ACC112 (cell line): ENCODE data around the gene MCTP1.

Source experiments
- H2AFZ ChIP-seq: fragments of 200-600 bp; sonication (generic); one replicate; pipeline ENCODE4 v1.6.0; 2017; ENCODE audit warnings: antibody characterized with exemption, low read length; ENCODE audit not compliant: unreplicated experiment
- H3K27ac ChIP-seq: fragments of 200-600 bp; sonication (generic); 2 replicates; pipeline ENCODE4 v1.5.1; 2014; ENCODE audit warnings: low read depth, mild to moderate bottlenecking, antibody characterized with exemption, low read length, moderate library complexity
- H3K27me3 ChIP-seq: fragments of 200-600 bp; sonication (generic); 2 replicates; pipeline ENCODE4 v1.6.1; 2014; ENCODE audit warnings: mild to moderate bottlenecking, antibody characterized with exemption, low read length, moderate library complexity, mixed read lengths; ENCODE audit not compliant: insufficient read depth
- H3K36me3 ChIP-seq: fragments of 200-600 bp; sonication (generic); 2 replicates; pipeline ENCODE4 v1.6.1; 2016; ENCODE audit warnings: mild to moderate bottlenecking, antibody characterized with exemption, low read length, moderate library complexity, mixed read lengths; ENCODE audit not compliant: insufficient read depth
- H3K4me1 ChIP-seq: fragments of 200-600 bp; sonication (generic); one replicate; pipeline ENCODE4 v1.6.1; 2016; ENCODE audit warnings: low read length, mixed read lengths; ENCODE audit not compliant: insufficient read depth, unreplicated experiment, control insufficient read depth
- H3K4me3 ChIP-seq: fragments of 200-600 bp; sonication (generic); 2 replicates; pipeline ENCODE4 v1.5.1; 2014; ENCODE audit warnings: mild to moderate bottlenecking, low read depth, low read length
- H3K79me2 ChIP-seq: fragments of 200-600 bp; sonication (generic); one replicate; pipeline ENCODE4 v1.6.0; 2016; ENCODE audit warnings: low read length; ENCODE audit not compliant: control insufficient read depth, unreplicated experiment, insufficient read depth

MCTP1 gene

DNA sequence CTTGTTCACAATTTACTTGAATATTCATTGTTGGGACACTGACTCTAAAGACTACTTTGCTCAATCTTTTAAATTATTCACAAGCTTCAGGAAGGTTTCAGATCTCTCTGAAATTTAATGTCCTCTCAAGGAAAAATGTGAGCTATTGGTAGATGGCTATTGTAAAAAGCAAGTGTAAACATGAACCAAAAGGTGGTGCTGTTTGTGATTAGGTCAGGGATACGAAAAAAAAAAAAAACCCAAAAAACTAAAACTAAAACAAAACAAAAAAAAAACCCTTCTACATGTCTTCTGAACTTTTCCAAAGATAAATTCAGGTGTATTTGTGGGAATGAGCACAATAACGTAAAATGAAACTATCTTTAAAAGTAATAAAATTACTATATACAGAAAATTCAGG, 472.7 kb downstream of the MCTP1 start:
- Histone ChIP-seq H3K4me3 (no peak overlapping the region), H3K79me2 (no peaks in the 10 kb centered on the region), H2AFZ (no peak overlapping the region), H3K36me3 (no peaks in the 10 kb centered on the region), H3K27me3 (no peaks in the 10 kb centered on the region), H3K27ac (no peak overlapping the region), H3K4me1 (peaks cover 3% of the 10 kb centered on the region)

GRCh38 chr5:94811331-94811730, 473.6 kb downstream of the MCTP1 start:
- Histone ChIP-seq H3K79me2 (no peaks in the 10 kb centered on the region), H3K27me3 (no peaks in the 10 kb centered on the region), H3K36me3 (no peaks in the 10 kb centered on the region)

DNA sequence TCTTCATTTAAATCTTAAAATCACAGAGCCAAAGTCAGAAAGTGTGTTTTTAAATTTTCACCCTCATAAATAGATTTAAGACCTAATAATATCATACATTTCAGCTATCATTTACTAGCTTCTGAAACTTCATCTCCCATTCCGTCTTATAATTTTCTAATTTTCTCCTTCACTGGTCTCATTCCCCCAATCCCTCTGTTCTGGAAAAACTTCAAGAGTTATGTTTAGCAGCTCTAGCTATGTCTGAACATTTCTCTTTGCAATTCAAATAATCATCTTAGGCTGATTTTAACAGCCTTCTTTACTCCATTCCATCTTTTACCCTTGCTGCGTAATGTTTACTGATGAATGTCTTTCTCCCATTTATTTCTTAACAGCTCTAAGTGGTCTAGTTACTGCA, 474.0 kb downstream of the MCTP1 start:
- H3K4me3 ChIP-seq = no peak overlapping the region
- no peak overlapping the region for H2AFZ ChIP-seq

More at GRCh38 chr5:94811331-94811730, 473.6 kb downstream of the MCTP1 start:
- no peak overlapping the region for H3K27ac ChIP-seq
- H2AFZ ChIP-seq = no peak overlapping the region
- no peak overlapping the region for H3K4me3 ChIP-seq
- H3K4me1 ChIP-seq = peaks cover 3% of the 10 kb centered on the region

DNA sequence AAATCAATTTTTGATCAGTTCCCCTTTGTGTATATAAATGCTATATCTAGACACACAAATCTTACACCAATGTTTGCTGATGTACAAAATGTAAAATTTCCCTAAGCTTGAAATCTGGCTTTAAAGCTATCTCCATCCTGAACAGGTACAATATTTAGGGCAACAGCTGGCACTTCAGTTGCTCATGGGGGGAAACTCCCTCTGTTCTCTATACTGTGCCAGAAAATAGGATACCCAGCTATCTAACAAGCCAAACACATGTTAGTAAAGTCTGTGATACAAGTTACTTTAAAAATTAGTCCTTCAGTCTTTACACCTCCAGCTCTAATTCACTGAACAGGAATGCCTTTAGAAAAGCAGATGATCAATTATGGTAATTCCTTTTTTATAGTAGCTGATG, 474.6 kb downstream of the MCTP1 start:
- Histone ChIP-seq H3K27me3 (no peaks in the 10 kb centered on the region), H3K4me3 (no peak overlapping the region), H3K79me2 (no peaks in the 10 kb centered on the region), H3K4me1 (peaks cover 3% of the 10 kb centered on the region), H2AFZ (no peak overlapping the region), H3K27ac (no peak overlapping the region), H3K36me3 (no peaks in the 10 kb centered on the region)

More for the DNA sequence above, 474.0 kb downstream of the MCTP1 start:
- Histone ChIP-seq H3K79me2 (no peaks in the 10 kb centered on the region), H3K4me1 (peaks cover 3% of the 10 kb centered on the region), H3K27me3 (no peaks in the 10 kb centered on the region), H3K36me3 (no peaks in the 10 kb centered on the region), H3K27ac (no peak overlapping the region)

DNA sequence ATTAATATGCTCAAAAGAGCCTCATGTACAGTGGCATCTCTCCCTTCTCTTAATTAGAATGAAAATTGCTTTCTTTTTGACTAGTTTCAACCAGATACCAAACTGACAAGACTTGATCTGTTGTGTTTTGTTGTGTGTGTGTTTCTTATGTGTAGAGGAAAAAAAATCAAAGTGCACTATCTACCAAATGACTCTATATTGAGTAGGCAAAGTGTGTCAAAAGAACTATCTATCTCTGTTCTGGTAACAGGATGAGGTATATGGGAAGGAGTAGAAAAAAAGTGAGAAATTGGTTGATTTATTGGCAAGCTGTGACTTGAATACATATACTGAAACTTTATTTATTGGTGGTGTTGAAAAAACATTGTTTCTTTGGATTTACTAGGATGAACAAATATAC, 476.4 kb downstream of the MCTP1 start:
- no peaks in the 10 kb centered on the region for H3K27me3 ChIP-seq
- no peak overlapping the region for H3K4me3 ChIP-seq
- no peak overlapping the region for H2AFZ ChIP-seq
- no peaks in the 10 kb centered on the region for H3K79me2 ChIP-seq
- H3K36me3 ChIP-seq = no peaks in the 10 kb centered on the region
- no peak overlapping the region for H3K27ac ChIP-seq
- peaks cover 3% of the 10 kb centered on the region for H3K4me1 ChIP-seq

GRCh38 chr5:94807985-94808384, 476.9 kb downstream of the MCTP1 start:
- no peak overlapping the region for H2AFZ ChIP-seq
- H3K4me3 ChIP-seq = no peak overlapping the region
- H3K36me3 ChIP-seq = no peaks in the 10 kb centered on the region
- H3K27ac ChIP-seq = no peak overlapping the region
- H3K79me2 ChIP-seq = no peaks in the 10 kb centered on the region
- H3K4me1 ChIP-seq = peaks cover 3% of the 10 kb centered on the region
- H3K27me3 ChIP-seq = no peaks in the 10 kb centered on the region

- H3K4me3 ChIP-seq = no peak overlapping the region
- no peaks in the 10 kb centered on the region for H3K36me3 ChIP-seq
- H2AFZ ChIP-seq = no peak overlapping the region
- H3K79me2 ChIP-seq = no peaks in the 10 kb centered on the region
- H3K4me1 ChIP-seq = peaks cover 3% of the 10 kb centered on the region
- no peak overlapping the region for H3K27ac ChIP-seq
- no peaks in the 10 kb centered on the region for H3K27me3 ChIP-seq
Observed at GRCh38 chr5:94802450-94802849, 482.4 kb downstream of the MCTP1 start.

DNA sequence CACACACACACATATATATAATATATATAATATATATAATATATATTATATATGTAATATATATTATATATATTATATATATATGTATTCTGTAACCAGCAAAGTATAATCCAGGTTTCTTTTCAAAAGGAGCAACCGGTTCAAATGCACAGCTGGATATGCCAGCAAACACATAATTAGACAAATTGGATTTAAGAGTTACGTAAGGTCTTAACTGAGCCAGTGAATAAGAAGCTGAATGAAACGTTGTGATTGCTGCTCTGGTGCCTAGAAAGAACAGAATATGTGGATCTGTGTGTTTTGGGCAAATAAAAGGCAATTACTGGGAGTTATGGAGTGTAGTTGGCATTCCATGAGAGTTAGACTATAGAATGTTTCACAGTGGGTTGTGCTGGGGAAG, 488.3 kb downstream of the MCTP1 start:
- H3K36me3 ChIP-seq = no peaks in the 10 kb centered on the region
- H3K4me1 ChIP-seq = peaks cover 25% of the 10 kb centered on the region
- H3K79me2 ChIP-seq = no peaks in the 10 kb centered on the region
- H2AFZ ChIP-seq = no peak overlapping the region
- H3K27ac ChIP-seq = no peak overlapping the region
- H3K4me3 ChIP-seq = no peak overlapping the region
- H3K27me3 ChIP-seq = no peaks in the 10 kb centered on the region

- Histone ChIP-seq H3K79me2 (no peaks in the 10 kb centered on the region), H3K27ac (peak overlapping the region; percentile 99), H3K27me3 (no peaks in the 10 kb centered on the region), H2AFZ (peak overlapping the region; percentile 49), H3K4me1 (peaks cover 26% of the 10 kb centered on the region), H3K36me3 (no peaks in the 10 kb centered on the region), H3K4me3 (peak overlapping the region; percentile 49)
Observed at GRCh38 chr5:94793816-94794198, 491.1 kb downstream of the MCTP1 start.

- Histone ChIP-seq H3K79me2 (no peaks in the 10 kb centered on the region), H2AFZ (peak overlapping the region; percentile 49), H3K27me3 (no peaks in the 10 kb centered on the region), H3K4me3 (peak overlapping the region; percentile 49), H3K27ac (peak overlapping the region; percentile 99), H3K36me3 (no peaks in the 10 kb centered on the region), H3K4me1 (peaks cover 31% of the 10 kb centered on the region)
Observed at GRCh38 chr5:94793113-94793815, 491.6 kb downstream of the MCTP1 start.

DNA sequence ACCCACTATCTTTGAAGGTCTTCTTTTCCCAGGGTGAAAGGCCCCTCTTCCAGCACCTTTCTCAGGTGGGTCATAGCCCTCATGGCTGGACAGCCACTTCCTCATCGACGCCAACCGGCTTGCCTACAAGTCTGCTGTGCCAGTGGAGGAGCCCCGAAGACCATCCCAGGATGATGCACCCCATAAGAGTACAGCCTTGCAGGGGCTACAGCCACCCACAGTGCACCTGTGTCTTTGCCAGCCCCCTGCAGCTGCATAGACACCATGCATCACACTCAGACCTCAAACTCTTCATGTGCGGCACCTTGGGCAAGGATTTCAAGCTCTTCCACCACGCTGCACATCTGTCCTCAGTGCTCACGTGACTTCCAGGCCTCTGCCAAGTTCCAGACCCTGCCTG, 493.1 kb downstream of the MCTP1 start:
- H2AFZ ChIP-seq = no peak overlapping the region
- no peaks in the 10 kb centered on the region for H3K79me2 ChIP-seq
- no peak overlapping the region for H3K4me3 ChIP-seq
- no peaks in the 10 kb centered on the region for H3K36me3 ChIP-seq
- peaks cover 31% of the 10 kb centered on the region for H3K4me1 ChIP-seq
- H3K27ac ChIP-seq = no peak overlapping the region
- H3K27me3 ChIP-seq = no peaks in the 10 kb centered on the region
